ENCODE results near the gene ARNT2. TPM values are rescaled to one million over a fixed set of nuclear protein-coding genes. Genes with fewer than 3 reads are reported as not detected.
A peak's percentile ranks its signal among the peaks of the same experiment; 100 is the strongest.

The ARNT2 gene
- total and polyA plus RNA-seq, 10 of the 15 experiments (the other 5 are each of a cell fraction or from before 2014, with no cell fraction given), result 0.07 to 0.49 (median 0.09) TPM; not detected in 6

DNA sequence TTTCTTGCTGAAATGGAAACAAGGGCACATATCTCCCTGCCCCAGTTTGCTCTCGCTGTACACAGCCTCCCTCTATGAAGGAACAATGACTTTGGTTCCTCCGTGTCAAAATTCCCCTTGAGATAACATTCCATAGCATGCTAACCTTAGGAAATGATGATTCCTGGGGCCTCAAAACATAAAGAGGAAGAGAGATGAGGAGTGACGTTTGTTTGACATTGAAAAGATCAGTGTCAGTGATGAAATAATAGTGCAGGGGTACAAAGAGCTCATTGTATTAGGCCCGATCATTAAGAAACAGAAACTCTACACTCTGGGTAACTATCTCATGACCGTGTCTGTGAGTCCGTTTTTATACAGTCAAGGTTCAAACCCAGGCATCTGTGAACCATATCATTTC, 55.2 kb downstream of the ARNT2 start:
- H4K20me1 ChIP-seq (ENCODE audit: control insufficient read depth, insufficient read depth), result no peaks in the 10 kb centered on the region
- no peak overlapping the region for H3K27ac ChIP-seq (ENCODE audit: control insufficient read depth, insufficient read depth)
- 0 out of 4 replicates have a peak, but pooled peaks cover 0 to 2% of the 10 kb centered on the region in 2 experiments for H3K27me3 ChIP-seq (replicated peaks in 1 of 2; ENCODE audit: control insufficient read depth in 2 of 2, insufficient read depth in 2 of 2, low read length in 1 of 2)
- FAIRE-seq (no peak), DNase-seq (ENCODE audit: low read depth, low spot score) (no peak), ATAC-seq (peak; percentile 55)
- ChIA-PET POLR2A (no interaction called here), CTCF (interaction anchor here (0.9 to 7.5 kb wide), 3 partner anchors 9 to 508 kb away, joined by 3 to 130 read pairs (median 3); partner anchors contain the start of gene CEMIP), RAD21 (ENCODE audit: unreplicated experiment) (interaction anchor here (1.0 to 1.3 kb wide), 2 partner anchors 12 to 317 kb away, joined by 3 to 4 read pairs; no protein-coding TSS in a partner anchor), SMC1A (ENCODE audit: uncharacterized antibody, unreplicated experiment) (no interaction called here)
- H3K4me1 ChIP-seq (ENCODE audit: control insufficient read depth, insufficient read depth, low read length), result no peaks in the 10 kb centered on the region
- no peak overlapping the region for H3K4me2 ChIP-seq (ENCODE audit: control insufficient read depth, insufficient read depth)
- no TSS peak for BruUV-seq (replicated peaks)
- no peaks in the 10 kb centered on the region for H3K36me3 ChIP-seq (ENCODE audit: control insufficient read depth in 2 of 2, insufficient read depth in 2 of 2, low read length in 1 of 2)
- WGBS (ENCODE audit: insufficient coverage, insufficient replicate concordance, low lambda C conversion rate, missing lambda C conversion rate), result 26% methylated on average over 6 of the region's 6 CpGs
- intact Hi-C loops (cut with micrococcal nuclease; ENCODE audit: unreplicated experiment) (loop anchor here (5.0 kb wide), 2 partner anchors 108 to 808 kb away; no protein-coding TSS in a partner anchor), in situ Hi-C loops (cut with MboI) (loop anchor here (5.0 to 10.0 kb wide), 4 partner anchors 318 to 805 kb away; partner anchors contain the start of gene CEMIP)
- H3K9me3 ChIP-seq (replicated peaks; ENCODE audit: control insufficient read depth, insufficient read depth, low read length), result no peaks in the 10 kb centered on the region
- no peaks in the 10 kb centered on the region for H3K79me2 ChIP-seq (ENCODE audit: control insufficient read depth, insufficient read depth, low read length)
- H3K9ac ChIP-seq (ENCODE audit: control insufficient read depth, insufficient read depth, low read length), result no peak overlapping the region
- no peak for TF ChIP-seq ESRRA (IDR thresholded peaks at IDR 0.05; ENCODE audit: low read length)
- TF ChIP-seq LARP7 (IDR thresholded peaks at IDR 0.05), result no peak
- no peak for TF ChIP-seq SRF (IDR thresholded peaks at IDR 0.05; ENCODE audit: low read depth in 2 of 2, low read length in 2 of 2)
- TF ChIP-seq MTA2 (IDR thresholded peaks at IDR 0.05; ENCODE audit: low read depth), result peak; percentile 69
- TF ChIP-seq SPI1 (IDR thresholded peaks at IDR 0.05; ENCODE audit: borderline replicate concordance, insufficient read depth, low read depth, low read length), result peak; percentile 57; the same call in 1 of the 2 replicates
- peak; percentile 69 to 82 for TF ChIP-seq IKZF2 (IDR thresholded peaks at IDR 0.05)
- TF ChIP-seq IKZF1 (conservative IDR thresholded peaks at IDR 0.05), result peak; percentile 70
- 0 out of 2 replicates have a peak, but pooled peaks have one; percentile 34 for TF ChIP-seq EED (IDR thresholded peaks at IDR 0.05; ENCODE audit: low read depth)
- TF ChIP-seq ATF7 (IDR thresholded peaks at IDR 0.05; ENCODE audit: low read depth), result no peak; the same call in 1 of the 2 replicates
- no peak overlapping the region for H3K4me3 ChIP-seq
- H2AFZ ChIP-seq (ENCODE audit: control insufficient read depth, low read depth, low read length), result no peak overlapping the region

Data from GM12878 (cell line).